Right hindlimb (tissue), 1 donor: ENCODE measurements around the gene SNCB.

Experiments used
- DNase-seq: peaks from one replicate; pipeline ENCODE4 v3.0.0-alpha.2; 2018

The SNCB gene

GRCh38 chr5:176643491-176644219, 13.3 kb upstream of the SNCB start:
- peak; percentile 22 for DNase-seq

GRCh38 chr5:176642675-176643490, 12.5 kb upstream of the SNCB start:
- DNase-seq, result no peak

GRCh38 chr5:176640616-176641015, 10.3 kb upstream of the SNCB start:
- no peak for DNase-seq

GRCh38 chr5:176639981-176640380, 9.6 kb upstream of the SNCB start:
- peak; percentile 51 for DNase-seq

- DNase-seq, result no peak
Observed at GRCh38 chr5:176639208-176639607, 8.9 kb upstream of the SNCB start.

GRCh38 chr5:176638437-176638836, 8.1 kb upstream of the SNCB start:
- DNase-seq, result no peak

GRCh38 chr5:176637556-176637955, 7.2 kb upstream of the SNCB start:
- DNase-seq, result no peak

- no peak for DNase-seq
Observed at GRCh38 chr5:176636426-176636825, 6.1 kb upstream of the SNCB start.

GRCh38 chr5:176633598-176633997, 3.3 kb upstream of the SNCB start:
- no peak for DNase-seq

GRCh38 chr5:176632745-176633144, 2.4 kb upstream of the SNCB start:
- DNase-seq, result no peak

GRCh38 chr5:176631383-176632200, 1.3 kb upstream of the SNCB start:
- no peak for DNase-seq

GRCh38 chr5:176630681-176631222, 418 bp upstream of the SNCB start:
- no peak for DNase-seq

- no peak for DNase-seq
Observed at GRCh38 chr5:176629317-176629852, 949 bp downstream of the SNCB start.

GRCh38 chr5:176628406-176629228, 1.7 kb downstream of the SNCB start:
- no peak for DNase-seq

- no peak for DNase-seq
Observed at GRCh38 chr5:176627582-176627981, 2.8 kb downstream of the SNCB start.

- no peak for DNase-seq
Observed at GRCh38 chr5:176626876-176627236, 3.5 kb downstream of the SNCB start.

- DNase-seq, result no peak
Observed at GRCh38 chr5:176625966-176626875, 4.1 kb downstream of the SNCB start.

- no peak for DNase-seq
Observed at GRCh38 chr5:176625512-176625911, 4.8 kb downstream of the SNCB start.

- DNase-seq, result no peak
Observed at GRCh38 chr5:176624938-176625337, 5.4 kb downstream of the SNCB start.

GRCh38 chr5:176624142-176624541, 6.2 kb downstream of the SNCB start:
- no peak for DNase-seq

- DNase-seq, result no peak
Observed at GRCh38 chr5:176621661-176622079, 8.7 kb downstream of the SNCB start.
